Sigmoid colon (tissue), 7 donors: ENCODE measurements around the gene SLC35F1. TPM values are rescaled to one million over a fixed set of nuclear protein-coding genes. Genes with fewer than 3 reads are reported as not detected.

ENCODE experiments used
- DNase-seq: peaks from one replicate; pipeline ENCODE4 v3.0.0-alpha.2; 2019
- H3K27ac ChIP-seq, 4 donors: fragments of 200-600 bp; sonication (generic); one replicate each; pipeline ENCODE4 v1.5.1; 2016 to 2019; ENCODE audit warnings: mild to moderate bottlenecking in 1 of 4
- H3K27me3 ChIP-seq, 3 donors: fragments of 200-600 bp; sonication (generic); one replicate each; pipeline ENCODE4 v1.5.1; 2019; ENCODE audit warnings: mild to moderate bottlenecking in 1 of 3
- H3K36me3 ChIP-seq, 4 donors: fragments of 200-600 bp; sonication (generic); one replicate each; pipeline ENCODE4 v1.5.1; 2016 to 2019
- H3K4me1 ChIP-seq, 4 donors: fragments of 200-600 bp; sonication (generic); one replicate each; pipeline ENCODE4 v1.5.1; 2017 to 2019
- H3K4me3 ChIP-seq, 4 donors: fragments of 200-600 bp; sonication (generic); one replicate each; pipeline ENCODE4 v1.5.1; 2017 to 2019; ENCODE audit warnings: mild to moderate bottlenecking in 2 of 4, moderate library complexity in 1 of 4
- H3K9me3 ChIP-seq, 4 donors: fragments of 200-600 bp in 3 of 4; sonication (generic) in 3 of 4; one replicate each; pipeline versions ENCODE4 v1.5.1 to v1.6.1; 2013 to 2019
- CTCF ChIP-seq, 4 experiments: fragments of 450-650 bp in 3 of 4; fragments of 200-600 bp in 1 of 4; IDR thresholded peaks; one replicate each; pipeline ENCODE4 v1.5.1; 2016 to 2019; ENCODE audit warnings: antibody characterized with exemption in 4 of 4, mild to moderate bottlenecking in 3 of 4, moderate library complexity in 2 of 4
- EP300 ChIP-seq, 4 donors: sonication (generic); formaldehyde crosslinking; IDR thresholded peaks; one replicate each; pipeline ENCODE4 v1.6.1; 2017; ENCODE audit warnings: antibody characterized with exemption in 4 of 4
- POLR2A ChIP-seq, 2 donors: fragments of 450-650 bp; IDR thresholded peaks; one replicate each; pipeline ENCODE4 v1.6.1; 2016; ENCODE audit warnings: antibody characterized with exemption in 2 of 2, mild to moderate bottlenecking in 2 of 2, moderate library complexity in 2 of 2
- POLR2AphosphoS5 ChIP-seq, 4 donors: sonication (generic); formaldehyde crosslinking; IDR thresholded peaks; one replicate each; pipeline ENCODE4 v1.6.1; 2017; ENCODE audit warnings: antibody characterized with exemption in 4 of 4
- WGBS, 2 donors: extraction: QIAGEN DNeasy Blood & Tissue Kit; methylation state at CpG; one replicate each; pipeline ENCODE4 v1.1.7; 2013; 5-methylcytosine and 5-hydroxymethylcytosine counted together
- intact Hi-C: fragments of 100-400 bp; cut with DNase I; formaldehyde crosslinking; loops from one replicate; pipeline ENCODE4 v1.15.1; 2023
- polyA plus RNA-seq, 3 donors: library from polyadenylated mRNA; stranded (reverse); fragments of 200-250 nt; gene quantifications; one replicate each; pipeline ENCODE4 v1.2.3, GENCODE V29; 2013
- total RNA-seq, 4 donors: library from RNA; depleted of rRNA; stranded (reverse); fragments of >200 nt; gene quantifications; one replicate each; pipeline ENCODE4 v1.1.0, GENCODE V29; 2016
- donor health status: healthy with polysubstance abuse.
- donor health status: Bipolar disorder and iron deficiency.
- donor health status: healthy.

SLC35F1 gene
- total and polyA plus RNA-seq, 7 donors: under 0.01 to 8.9 (median 4.0) TPM; not detected in 1

- peak overlapping the region; percentile 12 to 42 (median 25) for H3K27ac ChIP-seq
- H3K27me3 ChIP-seq: peaks cover 0 to 31% (median 8%) of the 10 kb centered on the region in 3 donors
- H3K9me3 ChIP-seq: no peaks in the 10 kb centered on the region
- no peak for DNase-seq
- peaks cover 0 to 13% (median 8%) of the 10 kb centered on the region in 4 donors for H3K4me1 ChIP-seq
- intact Hi-C loops: no loop called here
- H3K36me3 ChIP-seq: no peaks in the 10 kb centered on the region
- 4 to 11% methylated on average over 39 of the region's 39 CpGs for WGBS, 2 donors
- TF ChIP-seq POLR2A (IDR thresholded peaks at IDR 0.05): no peak
- TF ChIP-seq EP300 (IDR thresholded peaks at IDR 0.05): no peak
- no peak for TF ChIP-seq CTCF (IDR thresholded peaks at IDR 0.05)
- no peak for TF ChIP-seq POLR2AphosphoS5 (IDR thresholded peaks at IDR 0.05)
- H3K4me3 ChIP-seq: peak overlapping the region; percentile 8 to 37 (median 32)
Observed at GRCh38 chr6:117919775-117920729, 13.0 kb downstream of the SLC35F1 start.

- H3K4me1 ChIP-seq: peaks cover 0 to 10% (median 5%) of the 10 kb centered on the region in 4 donors
- H3K9me3 ChIP-seq: no peaks in the 10 kb centered on the region
- H3K27me3 ChIP-seq: peaks cover 0 to 15% (median 0%) of the 10 kb centered on the region in 3 donors
- 68 to 73% methylated on average over 2 of the region's 2 CpGs for WGBS, 2 donors
- H3K36me3 ChIP-seq: no peaks in the 10 kb centered on the region
- H3K27ac ChIP-seq: no peak overlapping the region
- no peak for TF ChIP-seq CTCF (IDR thresholded peaks at IDR 0.05)
- no peak for TF ChIP-seq EP300 (IDR thresholded peaks at IDR 0.05)
- no peak for TF ChIP-seq POLR2A (IDR thresholded peaks at IDR 0.05)
- TF ChIP-seq POLR2AphosphoS5 (IDR thresholded peaks at IDR 0.05): no peak
- no peak for DNase-seq
- intact Hi-C loops: no loop called here
- no peak overlapping the region for H3K4me3 ChIP-seq
Observed at GRCh38 chr6:117924690-117925089, 17.6 kb downstream of the SLC35F1 start.

GRCh38 chr6:117927866-117928265 is 20.8 kb downstream of the SLC35F1 start:
- H3K9me3 ChIP-seq: peaks cover 0 to 4% (median 0%) of the 10 kb centered on the region in 4 donors
- no peak for DNase-seq
- intact Hi-C loops: no loop called here
- no peaks in the 10 kb centered on the region for H3K27me3 ChIP-seq
- TF ChIP-seq POLR2AphosphoS5 (IDR thresholded peaks at IDR 0.05): no peak
- no peak for TF ChIP-seq EP300 (IDR thresholded peaks at IDR 0.05)
- no peak for TF ChIP-seq POLR2A (IDR thresholded peaks at IDR 0.05)
- TF ChIP-seq CTCF (IDR thresholded peaks at IDR 0.05): no peak
- H3K4me1 ChIP-seq: no peaks in the 10 kb centered on the region
- H3K27ac ChIP-seq: no peak overlapping the region
- 87 to 89% methylated on average over 3 of the region's 3 CpGs for WGBS, 2 donors
- H3K4me3 ChIP-seq: no peak overlapping the region
- no peaks in the 10 kb centered on the region for H3K36me3 ChIP-seq

GRCh38 chr6:117928833-117929232 is 21.8 kb downstream of the SLC35F1 start:
- H3K9me3 ChIP-seq: peaks cover 0 to 4% (median 0%) of the 10 kb centered on the region in 4 donors
- intact Hi-C loops: no loop called here
- no peak overlapping the region for H3K27ac ChIP-seq
- no peak for TF ChIP-seq POLR2AphosphoS5 (IDR thresholded peaks at IDR 0.05)
- no peak for TF ChIP-seq CTCF (IDR thresholded peaks at IDR 0.05)
- no peak for TF ChIP-seq POLR2A (IDR thresholded peaks at IDR 0.05)
- TF ChIP-seq EP300 (IDR thresholded peaks at IDR 0.05): no peak
- H3K36me3 ChIP-seq: no peaks in the 10 kb centered on the region
- H3K4me1 ChIP-seq: no peaks in the 10 kb centered on the region
- H3K4me3 ChIP-seq: no peak overlapping the region
- WGBS, 2 donors: 83 to 84% methylated on average over 4 of the region's 4 CpGs
- H3K27me3 ChIP-seq: no peaks in the 10 kb centered on the region
- DNase-seq: no peak
